Myocyte (in vitro differentiated cells): ENCODE measurements around the gene BCL7C. TPM values are rescaled to one million over a fixed set of nuclear protein-coding genes. Genes with fewer than 3 reads are reported as not detected.

Source experiments
- microRNA counts: library from miRNA; unstranded; fragments of <30 nt; microRNA quantifications from one replicate; lab custom pipeline; 2016
- microRNA-seq: library from miRNA; unstranded; fragments of <30 nt; microRNA quantifications from one replicate; pipeline ENCODE4, GENCODE V29; 2016
- total RNA-seq: library from RNA; depleted of rRNA; stranded (reverse); fragments of >200 nt; gene quantifications from 2 replicates; pipeline ENCODE4 v1.2.3, GENCODE V29; 2014

The BCL7C gene
- total RNA-seq, 1 donor from 2014 or later, result 25.4 TPM

MicroRNA genes within 50 kb of the gene (microRNA counts, 767-probe panel; counts per million panel counts)
- not detected for microRNA hsa-miR-762 (lab: Ali Mortazavi, UCI)

Small RNA genes lying within 50 kb of the gene (microRNA-seq; reads per million reads assigned to microRNA genes)
- not detected for gene MIR4519
- not detected for gene MIR762

Other genes with a start within 250 kb of the BCL7C start
- gene PRR14, start 243.1 kb downstream of the BCL7C start, total RNA-seq, result 13.0 and 13.7 TPM in 2 replicates
- 24.6 and 25.1 TPM in 2 replicates for gene FBRS, start 235.6 kb downstream of the BCL7C start, total RNA-seq
- 13.9 TPM in 2 replicates for gene SRCAP, start 194.9 kb downstream of the BCL7C start, total RNA-seq
- gene PHKG2, start 145.7 kb downstream of the BCL7C start, total RNA-seq, result 34.4 and 42.1 TPM in 2 replicates
- gene CFAP119, start 132.0 kb downstream of the BCL7C start, total RNA-seq, result 3.9 and 4.1 TPM in 2 replicates
- 67.8 and 69.5 TPM in 2 replicates for gene RNF40, start 131.8 kb downstream of the BCL7C start, total RNA-seq
- 24.3 and 28.7 TPM in 2 replicates for gene ZNF629, start 106.9 kb downstream of the BCL7C start, total RNA-seq
- gene CTF1, start 2.5 kb upstream of the BCL7C start, total RNA-seq, result 4.2 and 5.6 TPM in 2 replicates
- gene FBXL19, start 29.5 kb upstream of the BCL7C start, total RNA-seq, result 11.6 and 14.9 TPM in 2 replicates
- gene ORAI3, start 55.0 kb upstream of the BCL7C start, total RNA-seq, result 53.9 and 60.0 TPM in 2 replicates
- gene SETD1A, start 63.7 kb upstream of the BCL7C start, total RNA-seq, result 3.3 and 5.8 TPM in 2 replicates
- 98.3 and 128 TPM in 2 replicates for gene HSD3B7, start 91.1 kb upstream of the BCL7C start, total RNA-seq
- gene STX1B, start 116.6 kb upstream of the BCL7C start, total RNA-seq, result 0.86 and 1.3 TPM in 2 replicates
- 47.3 and 51.0 TPM in 2 replicates for gene STX4, start 139.5 kb upstream of the BCL7C start, total RNA-seq
- gene ZNF668, start 180.2 kb upstream of the BCL7C start, total RNA-seq, result 45.4 and 65.3 TPM in 2 replicates
- gene ZNF646, start 180.3 kb upstream of the BCL7C start, total RNA-seq, result 17.6 and 29.6 TPM in 2 replicates
- gene PRSS53, start 194.9 kb upstream of the BCL7C start, total RNA-seq, result 3.9 and 4.1 TPM in 2 replicates
- gene VKORC1, start 200.7 kb upstream of the BCL7C start, total RNA-seq, result 143 and 171 TPM in 2 replicates
- gene BCKDK, start 214.3 kb upstream of the BCL7C start, total RNA-seq, result 158 and 239 TPM in 2 replicates
- gene KAT8, start 223.6 kb upstream of the BCL7C start, total RNA-seq, result 46.7 and 53.5 TPM in 2 replicates
- 0.08 TPM in 1 of 2 replicates, not detected in the other for gene PRSS8, start 241.7 kb upstream of the BCL7C start, total RNA-seq